ENCODE results near the gene RHBDF2.

RHBDF2 gene

GRCh38 chr17:76478730-76479514, 22.3 kb downstream of the RHBDF2 start:
- DNase-seq (ENCODE audit: low read depth), result no peak

GRCh38 chr17:76478097-76478496, 23.1 kb downstream of the RHBDF2 start:
- DNase-seq (ENCODE audit: low read depth), result no peak

GRCh38 chr17:76477576-76477975, 23.6 kb downstream of the RHBDF2 start:
- no peak for DNase-seq (ENCODE audit: low read depth)

- no peak for DNase-seq (ENCODE audit: low read depth)
Observed at GRCh38 chr17:76476736-76477135, 24.5 kb downstream of the RHBDF2 start.

- DNase-seq (ENCODE audit: low read depth), result no peak
Observed at GRCh38 chr17:76475302-76475701, 25.9 kb downstream of the RHBDF2 start.

- no peak for DNase-seq (ENCODE audit: low read depth)
Observed at GRCh38 chr17:76474894-76475293, 26.3 kb downstream of the RHBDF2 start.

- no peak for DNase-seq (ENCODE audit: low read depth)
Observed at GRCh38 chr17:76474238-76474637, 27.0 kb downstream of the RHBDF2 start.

- no peak for DNase-seq (ENCODE audit: low read depth)
Observed at GRCh38 chr17:76473541-76473985, 27.7 kb downstream of the RHBDF2 start.

- no peak for DNase-seq (ENCODE audit: low read depth)
Observed at GRCh38 chr17:76472726-76473125, 28.5 kb downstream of the RHBDF2 start.

- no peak for DNase-seq (ENCODE audit: low read depth)
Observed at GRCh38 chr17:76472258-76472645, 29.0 kb downstream of the RHBDF2 start.

- DNase-seq (ENCODE audit: low read depth), result no peak
Observed at GRCh38 chr17:76471498-76472257, 29.5 kb downstream of the RHBDF2 start.

GRCh38 chr17:76469991-76470739, 31.1 kb downstream of the RHBDF2 start:
- no peak for DNase-seq (ENCODE audit: low read depth)

GRCh38 chr17:76469076-76469990, 31.9 kb downstream of the RHBDF2 start:
- no peak for DNase-seq (ENCODE audit: low read depth)

GRCh38 chr17:76468634-76469010, 32.6 kb downstream of the RHBDF2 start:
- no peak for DNase-seq (ENCODE audit: low read depth)

GRCh38 chr17:76467809-76468633, 33.2 kb downstream of the RHBDF2 start:
- DNase-seq (ENCODE audit: low read depth), result no peak

GRCh38 chr17:76467366-76467765, 33.9 kb downstream of the RHBDF2 start, which contains the start of gene AANAT:
AANAT (plus strand) TSS chr17:76467603; CDS start chr17:76468747, 1,144 bp downstream.
- DNase-seq (ENCODE audit: low read depth), result no peak

GRCh38 chr17:76466775-76467130, 34.5 kb downstream of the RHBDF2 start:
- DNase-seq (ENCODE audit: low read depth), result no peak

- no peak for DNase-seq (ENCODE audit: low read depth)
Observed at GRCh38 chr17:76462556-76463290, 38.5 kb downstream of the RHBDF2 start.

- no peak for DNase-seq (ENCODE audit: low read depth)
Observed at GRCh38 chr17:76461765-76462555, 39.3 kb downstream of the RHBDF2 start.

Data from GM04504 (cell line).